OCI-LY7 (cell line): Measurements from ENCODE around the gene BHLHE40.

ENCODE experiments used
- EZH2phosphoT487 ChIP-seq: fragments of 200-600 bp; sonication (generic); IDR thresholded peaks from 2 replicates; pipeline ENCODE4 v1.6.1; 2018; ENCODE audit warnings: low read depth, borderline replicate concordance, mild to moderate bottlenecking, mixed run types, antibody characterized with exemption, low read length, moderate library complexity, mixed read lengths
- TF ChIP-seq, protein P1 (sequence below): fragments of 200-600 bp; sonication (generic); conservative IDR thresholded peaks from 2 replicates; pipeline ENCODE4 v1.5.1; 2014; ENCODE audit warnings: mild to moderate bottlenecking, antibody characterized with exemption, low read length, moderate library complexity, mixed read lengths

DNA sequence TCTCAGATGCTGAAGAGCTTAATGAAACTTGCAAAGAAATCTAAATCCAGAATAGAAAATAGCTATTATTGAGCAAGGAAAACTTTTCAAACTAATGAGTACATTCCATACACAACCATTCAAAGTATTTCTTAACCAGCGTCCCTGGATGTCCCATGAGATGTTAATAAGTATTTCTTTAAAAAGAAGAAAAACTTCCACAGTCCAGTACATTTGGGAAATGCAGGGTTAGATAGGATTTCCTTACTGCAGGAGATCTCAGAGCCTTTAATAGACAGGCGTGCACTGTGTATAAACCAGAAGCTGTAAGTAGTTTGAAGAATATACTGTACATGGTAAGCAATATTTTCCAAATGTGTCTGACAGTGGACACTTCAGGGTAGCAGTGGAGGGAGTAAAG, 29.6 kb upstream of the BHLHE40 start:
- TF ChIP-seq, protein P1, sequence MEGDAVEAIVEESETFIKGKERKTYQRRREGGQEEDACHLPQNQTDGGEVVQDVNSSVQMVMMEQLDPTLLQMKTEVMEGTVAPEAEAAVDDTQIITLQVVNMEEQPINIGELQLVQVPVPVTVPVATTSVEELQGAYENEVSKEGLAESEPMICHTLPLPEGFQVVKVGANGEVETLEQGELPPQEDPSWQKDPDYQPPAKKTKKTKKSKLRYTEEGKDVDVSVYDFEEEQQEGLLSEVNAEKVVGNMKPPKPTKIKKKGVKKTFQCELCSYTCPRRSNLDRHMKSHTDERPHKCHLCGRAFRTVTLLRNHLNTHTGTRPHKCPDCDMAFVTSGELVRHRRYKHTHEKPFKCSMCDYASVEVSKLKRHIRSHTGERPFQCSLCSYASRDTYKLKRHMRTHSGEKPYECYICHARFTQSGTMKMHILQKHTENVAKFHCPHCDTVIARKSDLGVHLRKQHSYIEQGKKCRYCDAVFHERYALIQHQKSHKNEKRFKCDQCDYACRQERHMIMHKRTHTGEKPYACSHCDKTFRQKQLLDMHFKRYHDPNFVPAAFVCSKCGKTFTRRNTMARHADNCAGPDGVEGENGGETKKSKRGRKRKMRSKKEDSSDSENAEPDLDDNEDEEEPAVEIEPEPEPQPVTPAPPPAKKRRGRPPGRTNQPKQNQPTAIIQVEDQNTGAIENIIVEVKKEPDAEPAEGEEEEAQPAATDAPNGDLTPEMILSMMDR, result no peak
- TF ChIP-seq EZH2phosphoT487, result no peak
